ENCODE measurements around the gene CNR2.

The CNR2 gene

DNA sequence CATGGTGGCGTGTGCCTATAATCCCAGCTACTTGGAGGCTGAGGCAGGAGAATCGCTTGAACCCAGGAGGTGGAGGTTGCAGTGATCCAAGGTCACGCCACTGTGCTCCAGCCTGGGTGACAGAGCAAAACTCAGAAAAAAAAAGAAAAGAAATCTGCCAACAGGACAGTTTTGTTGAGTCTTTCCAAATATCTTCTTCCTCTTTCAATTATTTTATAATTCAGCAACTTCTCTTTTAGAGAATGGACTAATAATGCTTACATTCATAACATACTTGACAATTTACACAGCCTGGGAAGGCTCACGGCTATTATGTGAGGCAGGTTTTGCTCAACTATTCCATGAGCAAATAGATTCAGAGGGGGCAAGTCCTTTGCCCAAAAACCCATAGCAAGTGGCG is 18.1 kb downstream of the CNR2 start:
- TF ChIP-seq, protein P1, sequence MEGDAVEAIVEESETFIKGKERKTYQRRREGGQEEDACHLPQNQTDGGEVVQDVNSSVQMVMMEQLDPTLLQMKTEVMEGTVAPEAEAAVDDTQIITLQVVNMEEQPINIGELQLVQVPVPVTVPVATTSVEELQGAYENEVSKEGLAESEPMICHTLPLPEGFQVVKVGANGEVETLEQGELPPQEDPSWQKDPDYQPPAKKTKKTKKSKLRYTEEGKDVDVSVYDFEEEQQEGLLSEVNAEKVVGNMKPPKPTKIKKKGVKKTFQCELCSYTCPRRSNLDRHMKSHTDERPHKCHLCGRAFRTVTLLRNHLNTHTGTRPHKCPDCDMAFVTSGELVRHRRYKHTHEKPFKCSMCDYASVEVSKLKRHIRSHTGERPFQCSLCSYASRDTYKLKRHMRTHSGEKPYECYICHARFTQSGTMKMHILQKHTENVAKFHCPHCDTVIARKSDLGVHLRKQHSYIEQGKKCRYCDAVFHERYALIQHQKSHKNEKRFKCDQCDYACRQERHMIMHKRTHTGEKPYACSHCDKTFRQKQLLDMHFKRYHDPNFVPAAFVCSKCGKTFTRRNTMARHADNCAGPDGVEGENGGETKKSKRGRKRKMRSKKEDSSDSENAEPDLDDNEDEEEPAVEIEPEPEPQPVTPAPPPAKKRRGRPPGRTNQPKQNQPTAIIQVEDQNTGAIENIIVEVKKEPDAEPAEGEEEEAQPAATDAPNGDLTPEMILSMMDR (IDR thresholded peaks at IDR 0.05; ENCODE audit: low read length) = no peak
- TF ChIP-seq EZH2phosphoT487 (IDR thresholded peaks at IDR 0.05; ENCODE audit: low read length) = no peak
- no peak for TF ChIP-seq EZH2 (optimal IDR thresholded peaks at IDR 0.05; ENCODE audit: low read depth, low read length)
- DNase-seq = no peak
- Histone ChIP-seq H3K9ac (ENCODE audit: low read length) (no peak overlapping the region), H3K27me3 (replicated peaks; ENCODE audit: insufficient read depth, low read length) (no peaks in the 10 kb centered on the region), H2AFZ (ENCODE audit: low read length) (no peak overlapping the region), H3K4me2 (ENCODE audit: low read depth, low read length) (no peak overlapping the region), H3K9me3 (replicated peaks; ENCODE audit: insufficient read depth, low read length) (no peaks in the 10 kb centered on the region), H3K4me1 (ENCODE audit: low read length) (peaks cover 6% of the 10 kb centered on the region; the same call in 1 of the 2 replicates), H3K4me3 (ENCODE audit: low read length) (no peak overlapping the region), H3K9me2 (replicated peaks; ENCODE audit: insufficient read depth, low read length) (no peaks in the 10 kb centered on the region), H3K36me3 (replicated peaks; ENCODE audit: insufficient read depth, low read length) (no peaks in the 10 kb centered on the region), H3F3A (ENCODE audit: insufficient read depth, low read length) (no peaks in the 10 kb centered on the region), H3K27ac (ENCODE audit: low read length) (no peak overlapping the region), H4K20me1 (ENCODE audit: insufficient read depth, low read length) (no peaks in the 10 kb centered on the region), H3K79me2 (ENCODE audit: low read length) (no peaks in the 10 kb centered on the region)

GRCh38 chr1:23889074-23889473 is 24.1 kb downstream of the CNR2 start:
- no peaks in the 10 kb centered on the region for H3K79me2 ChIP-seq (ENCODE audit: low read length)
- H3K4me1 ChIP-seq (ENCODE audit: low read length) = peaks cover 6% of the 10 kb centered on the region
- no peaks in the 10 kb centered on the region for H3K27me3 ChIP-seq (replicated peaks; ENCODE audit: insufficient read depth, low read length)
- H3K9me3 ChIP-seq (replicated peaks; ENCODE audit: insufficient read depth, low read length) = no peaks in the 10 kb centered on the region
- TF ChIP-seq, protein P1 (IDR thresholded peaks at IDR 0.05; ENCODE audit: low read length) = no peak
- TF ChIP-seq EZH2 (optimal IDR thresholded peaks at IDR 0.05; ENCODE audit: low read depth, low read length) = no peak
- no peak for TF ChIP-seq EZH2phosphoT487 (IDR thresholded peaks at IDR 0.05; ENCODE audit: low read length)
- H3K4me3 ChIP-seq (ENCODE audit: low read length) = no peak overlapping the region
- H3F3A ChIP-seq (ENCODE audit: insufficient read depth, low read length) = peaks cover 11% of the 10 kb centered on the region
- no peaks in the 10 kb centered on the region for H4K20me1 ChIP-seq (ENCODE audit: insufficient read depth, low read length)
- no peaks in the 10 kb centered on the region for H3K9me2 ChIP-seq (replicated peaks; ENCODE audit: insufficient read depth, low read length)
- H3K4me2 ChIP-seq (ENCODE audit: low read depth, low read length) = no peak overlapping the region
- DNase-seq = peak; percentile 51
- no peak overlapping the region for H3K27ac ChIP-seq (ENCODE audit: low read length)
- no peak overlapping the region for H2AFZ ChIP-seq (ENCODE audit: low read length)
- no peaks in the 10 kb centered on the region for H3K36me3 ChIP-seq (replicated peaks; ENCODE audit: insufficient read depth, low read length)
- H3K9ac ChIP-seq (ENCODE audit: low read length) = no peak overlapping the region

DNA sequence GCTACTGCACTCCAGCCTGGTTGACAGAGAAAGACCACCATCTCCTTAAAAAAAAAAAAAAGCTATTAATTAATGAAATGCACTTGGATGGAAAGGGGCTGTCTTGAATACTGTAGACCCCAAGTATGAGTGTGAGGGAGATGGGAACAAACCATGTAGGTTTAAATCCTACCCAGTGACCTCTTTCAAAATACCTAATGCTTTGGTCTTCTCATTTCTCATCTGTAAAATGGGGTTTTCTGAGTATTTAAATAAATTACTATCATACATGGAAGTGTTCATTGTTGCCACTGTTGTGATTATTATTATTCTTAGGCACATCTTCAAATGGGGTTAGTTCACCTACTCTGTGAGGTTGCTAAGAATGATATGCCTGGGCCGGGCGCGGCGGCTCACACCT is 27.9 kb downstream of the CNR2 start:
- H2AFZ ChIP-seq (ENCODE audit: low read length) = no peak overlapping the region
- H4K20me1 ChIP-seq (ENCODE audit: insufficient read depth, low read length) = no peaks in the 10 kb centered on the region
- no peaks in the 10 kb centered on the region for H3K9me2 ChIP-seq (replicated peaks; ENCODE audit: insufficient read depth, low read length)
- peaks cover 11% of the 10 kb centered on the region for H3F3A ChIP-seq (ENCODE audit: insufficient read depth, low read length)
- no peak overlapping the region for H3K4me2 ChIP-seq (ENCODE audit: low read depth, low read length)
- H3K27ac ChIP-seq (ENCODE audit: low read length) = no peak overlapping the region
- no peaks in the 10 kb centered on the region for H3K79me2 ChIP-seq (ENCODE audit: low read length)
- TF ChIP-seq EZH2 (optimal IDR thresholded peaks at IDR 0.05; ENCODE audit: low read depth, low read length) (no peak), EZH2phosphoT487 (IDR thresholded peaks at IDR 0.05; ENCODE audit: low read length) (no peak)
- TF ChIP-seq, protein P1 (IDR thresholded peaks at IDR 0.05; ENCODE audit: low read length) = no peak
- no peaks in the 10 kb centered on the region for H3K9me3 ChIP-seq (replicated peaks; ENCODE audit: insufficient read depth, low read length)
- H3K9ac ChIP-seq (ENCODE audit: low read length) = no peak overlapping the region
- peaks cover 6% of the 10 kb centered on the region for H3K4me1 ChIP-seq (ENCODE audit: low read length)
- no peaks in the 10 kb centered on the region for H3K27me3 ChIP-seq (replicated peaks; ENCODE audit: insufficient read depth, low read length)
- H3K36me3 ChIP-seq (replicated peaks; ENCODE audit: insufficient read depth, low read length) = no peaks in the 10 kb centered on the region
- DNase-seq = no peak
- no peak overlapping the region for H3K4me3 ChIP-seq (ENCODE audit: low read length)
